ENCODE data around the gene KIF24.

DNA sequence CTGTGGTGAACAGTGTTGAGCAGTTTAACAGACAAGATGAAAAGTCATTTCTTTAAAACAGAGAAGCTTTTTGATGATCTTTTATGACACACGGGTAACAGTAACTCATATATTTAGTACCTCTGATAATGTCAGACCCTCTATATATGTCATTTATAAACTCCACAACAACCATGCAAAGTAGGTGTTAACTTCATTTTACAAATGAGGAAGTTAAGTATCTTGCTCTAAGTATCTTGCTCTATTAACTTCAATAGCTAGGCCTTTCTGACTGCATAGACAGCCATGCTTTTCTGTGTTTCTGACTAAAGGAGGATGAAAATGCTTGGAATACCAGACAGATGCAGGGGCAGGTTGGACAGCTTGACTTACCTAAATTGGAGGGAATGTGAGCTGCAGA is 2.1 kb upstream of the KIF24 start:
- TF ChIP-seq, protein P1, sequence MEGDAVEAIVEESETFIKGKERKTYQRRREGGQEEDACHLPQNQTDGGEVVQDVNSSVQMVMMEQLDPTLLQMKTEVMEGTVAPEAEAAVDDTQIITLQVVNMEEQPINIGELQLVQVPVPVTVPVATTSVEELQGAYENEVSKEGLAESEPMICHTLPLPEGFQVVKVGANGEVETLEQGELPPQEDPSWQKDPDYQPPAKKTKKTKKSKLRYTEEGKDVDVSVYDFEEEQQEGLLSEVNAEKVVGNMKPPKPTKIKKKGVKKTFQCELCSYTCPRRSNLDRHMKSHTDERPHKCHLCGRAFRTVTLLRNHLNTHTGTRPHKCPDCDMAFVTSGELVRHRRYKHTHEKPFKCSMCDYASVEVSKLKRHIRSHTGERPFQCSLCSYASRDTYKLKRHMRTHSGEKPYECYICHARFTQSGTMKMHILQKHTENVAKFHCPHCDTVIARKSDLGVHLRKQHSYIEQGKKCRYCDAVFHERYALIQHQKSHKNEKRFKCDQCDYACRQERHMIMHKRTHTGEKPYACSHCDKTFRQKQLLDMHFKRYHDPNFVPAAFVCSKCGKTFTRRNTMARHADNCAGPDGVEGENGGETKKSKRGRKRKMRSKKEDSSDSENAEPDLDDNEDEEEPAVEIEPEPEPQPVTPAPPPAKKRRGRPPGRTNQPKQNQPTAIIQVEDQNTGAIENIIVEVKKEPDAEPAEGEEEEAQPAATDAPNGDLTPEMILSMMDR (IDR thresholded peaks at IDR 0.05; ENCODE audit: low read depth, low read length) = no peak
- TF ChIP-seq EZH2phosphoT487 (IDR thresholded peaks at IDR 0.05; ENCODE audit: low read depth) = no peak

Measured in OCI-LY3 (cell line).